GM18867 (cell line): Measurements from ENCODE around the gene ZNF446.
A peak's percentile ranks its signal among the peaks of the same experiment; 100 is the strongest.
"Not testable (repeated sequence)": the region's sequence is repeated elsewhere in the genome, so short reads cannot be mapped to it uniquely, and the experiment has no call there.

Experiments used
- ATAC-seq: cut with Tn5 transposase; IDR thresholded peaks from one replicate; pipeline ENCODE4 v1.9.1; 2021; ENCODE audit warnings: mild to moderate bottlenecking, moderate library complexity; ENCODE audit not compliant: unreplicated experiment

The ZNF446 gene

GRCh38 chr19:58469241-58470013 lies 6.7 kb upstream of the ZNF446 start:
- ATAC-seq: no peak

GRCh38 chr19:58470837-58471543 lies 5.2 kb upstream of the ZNF446 start:
- ATAC-seq: not testable (repeated sequence)

DNA sequence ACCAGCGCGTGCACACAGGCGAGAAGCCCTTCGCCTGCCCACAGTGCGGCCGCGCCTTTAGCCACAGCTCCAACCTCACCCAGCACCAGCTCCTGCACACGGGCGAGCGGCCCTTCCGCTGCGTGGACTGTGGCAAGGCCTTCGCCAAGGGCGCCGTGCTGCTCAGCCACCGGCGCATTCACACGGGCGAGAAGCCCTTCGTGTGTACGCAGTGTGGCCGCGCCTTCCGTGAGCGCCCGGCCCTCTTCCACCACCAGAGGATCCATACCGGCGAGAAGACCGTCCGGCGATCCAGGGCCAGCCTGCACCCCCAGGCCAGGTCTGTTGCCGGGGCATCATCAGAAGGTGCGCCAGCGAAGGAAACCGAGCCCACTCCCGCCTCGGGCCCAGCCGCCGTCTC lies 4.4 kb upstream of the ZNF446 start:
- no peak for ATAC-seq

- no peak for ATAC-seq
Measured at GRCh38 chr19:58473775-58474174, 2.4 kb upstream of the ZNF446 start.

DNA sequence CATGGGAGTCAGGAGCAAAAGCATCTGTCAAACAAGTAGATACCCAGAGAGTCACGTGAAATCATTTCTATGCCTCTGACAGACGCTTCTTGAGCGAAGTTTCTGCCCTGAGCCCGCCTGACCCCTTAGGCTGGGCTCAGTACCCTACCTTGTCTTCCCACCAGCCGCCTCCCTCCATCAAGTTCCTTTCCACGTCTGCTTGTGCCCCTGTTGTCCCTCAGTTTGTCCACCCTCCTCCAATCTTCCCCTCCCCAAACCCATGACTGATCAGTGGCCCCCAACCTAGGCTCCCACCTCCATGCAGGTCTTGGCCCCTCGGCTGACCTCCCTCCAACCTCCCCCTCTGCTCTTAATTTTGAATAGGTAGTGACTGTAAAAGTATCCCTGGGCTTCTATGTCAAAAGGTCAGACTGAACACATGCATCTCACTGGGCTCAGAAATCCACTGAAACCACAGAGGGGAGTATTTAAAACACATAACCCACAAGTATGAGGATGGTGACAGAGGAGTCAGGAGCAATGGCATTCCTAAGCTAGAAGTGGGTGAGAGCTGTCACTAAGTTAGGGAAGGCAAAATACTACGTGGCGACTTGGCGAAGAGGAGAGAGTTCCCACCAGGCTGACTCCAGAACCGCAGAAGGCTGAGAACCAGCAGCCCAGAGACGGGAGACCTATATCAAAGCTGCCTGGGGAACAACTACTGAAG lies 1.7 kb upstream of the ZNF446 start:
- ATAC-seq: no peak

- peak; percentile 7 for ATAC-seq
Measured at GRCh38 chr19:58474997-58475713, 997 bp upstream of the ZNF446 start.

- no peak for ATAC-seq
Measured at GRCh38 chr19:58476498-58477015, 405 bp downstream of the ZNF446 start.

DNA sequence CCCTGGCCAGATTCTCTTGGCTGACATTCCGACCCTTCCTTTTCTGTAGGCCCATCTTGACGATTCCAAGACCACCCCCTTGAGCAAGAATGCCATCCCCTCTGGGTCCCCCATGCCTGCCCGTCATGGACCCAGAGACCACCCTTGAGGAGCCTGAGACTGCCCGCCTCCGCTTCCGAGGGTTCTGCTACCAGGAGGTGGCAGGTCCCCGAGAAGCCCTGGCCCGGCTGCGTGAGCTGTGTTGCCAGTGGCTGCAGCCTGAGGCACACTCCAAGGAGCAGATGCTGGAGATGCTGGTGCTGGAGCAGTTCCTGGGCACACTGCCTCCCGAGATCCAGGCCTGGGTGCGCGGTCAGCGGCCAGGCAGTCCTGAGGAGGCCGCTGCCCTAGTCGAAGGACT lies 978 bp downstream of the ZNF446 start:
- no peak for ATAC-seq

- no peak for ATAC-seq
Measured at GRCh38 chr19:58477871-58478270, 1.7 kb downstream of the ZNF446 start.

DNA sequence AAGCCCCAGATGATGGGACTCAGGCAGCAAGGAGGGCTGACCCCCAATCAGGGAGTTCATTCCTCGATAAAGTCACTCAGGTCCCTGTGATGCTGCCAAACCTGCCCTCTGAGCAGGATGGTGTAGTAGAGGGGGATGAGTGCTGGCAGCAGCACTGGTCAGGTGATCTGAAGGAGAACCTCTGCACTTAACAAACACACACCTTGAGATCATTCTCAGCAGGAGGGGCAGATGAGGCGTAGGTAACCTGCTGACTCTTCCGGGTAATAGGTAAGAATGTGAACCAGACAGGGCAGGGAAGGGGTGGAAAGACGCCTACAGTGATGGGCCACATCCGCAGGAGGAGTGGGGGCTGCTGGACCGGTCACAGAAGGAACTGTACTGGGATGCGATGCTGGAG lies 3.2 kb downstream of the ZNF446 start:
- no peak for ATAC-seq

- no peak for ATAC-seq
Measured at GRCh38 chr19:58479736-58480480, 3.8 kb downstream of the ZNF446 start.

GRCh38 chr19:58480481-58480830 lies 4.3 kb downstream of the ZNF446 start:
- ATAC-seq: no peak

DNA sequence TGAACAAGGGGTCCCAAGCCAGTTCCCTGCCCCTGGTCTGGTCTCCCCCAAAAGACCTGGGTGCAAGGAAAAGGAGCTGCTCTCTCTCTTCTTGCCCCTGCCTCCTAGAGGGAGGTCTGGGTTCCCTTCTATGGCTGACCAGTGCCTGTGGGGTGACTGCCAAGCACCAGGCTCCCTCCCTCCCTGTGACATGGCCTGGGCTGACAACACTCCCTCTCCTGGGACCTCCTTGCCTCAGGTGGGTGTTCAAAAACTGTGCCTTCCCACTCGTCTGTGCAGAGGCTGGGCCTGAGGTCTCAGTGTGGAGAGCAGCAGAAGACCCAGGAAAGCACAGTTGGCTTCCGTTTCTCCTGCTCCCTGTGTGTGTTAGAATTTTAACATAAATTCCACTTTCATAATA lies 4.7 kb downstream of the ZNF446 start:
- no peak for ATAC-seq

- ATAC-seq: no peak
Measured at GRCh38 chr19:58482372-58482771, 6.2 kb downstream of the ZNF446 start.

DNA sequence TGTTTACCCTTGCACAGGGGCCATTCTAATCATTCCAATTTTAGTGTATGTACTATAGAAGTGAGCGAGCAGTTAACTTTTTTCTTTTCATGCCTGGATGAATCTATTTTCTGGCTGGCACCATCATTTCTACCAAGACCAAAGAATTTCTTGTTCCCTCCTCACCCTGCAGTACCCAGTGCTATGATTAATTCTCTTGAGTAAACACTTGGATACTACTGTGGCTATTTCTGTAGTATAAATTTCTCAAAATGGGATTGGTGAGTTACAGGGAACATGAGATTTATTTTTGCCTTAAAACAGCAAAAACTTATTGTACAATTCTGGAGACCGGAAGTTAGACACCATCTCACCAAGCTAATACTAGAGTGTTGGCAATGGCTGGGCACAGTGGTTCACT lies 7.6 kb downstream of the ZNF446 start:
- ATAC-seq: no peak

DNA sequence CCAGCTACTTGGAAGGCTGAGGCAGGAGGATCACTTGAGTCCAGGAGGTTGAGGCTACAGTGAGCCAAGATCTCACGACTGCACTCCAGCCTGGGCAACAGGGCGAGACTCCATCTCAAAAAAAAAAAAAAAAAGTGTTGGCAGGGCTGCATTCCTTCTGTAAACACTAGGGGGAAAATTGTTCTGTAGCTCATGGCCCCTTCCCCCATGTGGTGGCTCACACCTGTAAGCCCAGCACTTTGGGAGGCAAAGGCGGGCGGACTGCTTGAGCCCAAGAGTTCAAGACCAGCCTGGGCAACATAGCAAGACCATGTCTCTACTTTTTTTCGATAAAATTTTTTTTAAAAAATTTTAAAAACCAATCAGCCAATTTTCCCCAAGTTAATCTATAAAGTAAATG lies 8.2 kb downstream of the ZNF446 start:
- ATAC-seq: not testable (repeated sequence)

DNA sequence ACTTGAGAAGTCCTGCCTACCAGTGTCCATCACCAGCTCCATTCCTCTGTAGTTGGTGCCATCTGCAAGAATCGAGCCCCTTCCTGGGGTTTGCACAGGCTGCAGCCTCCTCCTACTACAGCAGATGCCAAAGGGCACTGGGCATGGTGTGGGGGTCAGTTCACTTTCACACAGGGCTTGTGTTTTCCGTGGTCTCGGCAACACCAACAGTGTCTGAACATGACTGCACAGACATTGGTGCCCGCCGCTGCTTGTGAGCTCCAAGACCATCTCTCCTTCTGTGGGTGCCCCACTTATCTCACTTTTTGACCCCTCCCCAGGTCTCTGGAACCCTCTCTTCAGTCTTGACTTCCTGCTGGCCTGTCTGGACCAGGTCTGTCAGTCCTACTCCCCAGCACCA lies 15.2 kb downstream of the ZNF446 start:
- ATAC-seq: no peak

GRCh38 chr19:58492265-58492664 lies 16.1 kb downstream of the ZNF446 start:
- no peak for ATAC-seq

GRCh38 chr19:58497634-58498170 lies 21.6 kb downstream of the ZNF446 start:
- ATAC-seq: no peak
